HEK293T (cell line): Measurements from ENCODE around the gene ENTPD1.

Source experiments
- CTCF ChIA-PET: fragments of 350-600 bp; formaldehyde crosslinking; extraction: SDS; loops from one replicate; lab custom pipeline; 2021; ENCODE audit warnings: antibody characterized with exemption, inconsistent platforms; lab: Yijun Ruan, JAX
- POLR2A ChIA-PET: fragments of 350-600 bp; formaldehyde crosslinking; extraction: SDS; loops from one replicate; lab custom pipeline; 2020; ENCODE audit warnings: antibody characterized with exemption, inconsistent platforms; lab: Yijun Ruan, JAX
- DNase-seq: peaks from one replicate; pipeline ENCODE4 v3.0.0; 2012; ENCODE audit warnings: mixed read lengths; ENCODE audit errors: extremely low spot score
- ARNT ChIP-seq: fragments of 450-650 bp; IDR thresholded peaks from 2 replicates; pipeline ENCODE4 v1.6.1; 2017; ENCODE audit warnings: mild to moderate bottlenecking
- BHLHE40 ChIP-seq: fragments of 450-650 bp; IDR thresholded peaks from 2 replicates; pipeline ENCODE4 v1.6.1; 2016; ENCODE audit warnings: mild to moderate bottlenecking, moderate library complexity, borderline replicate concordance
- CTBP1 ChIP-seq: fragments of 450-650 bp; IDR thresholded peaks from 2 replicates; pipeline ENCODE4 v1.6.1; 2016; ENCODE audit warnings: borderline replicate concordance
- ELF4 ChIP-seq: fragments of 450-650 bp; IDR thresholded peaks from 2 replicates; pipeline ENCODE4 v1.6.1; 2017; ENCODE audit warnings: antibody characterized with exemption
- FOXA1 ChIP-seq: fragments of 450-650 bp; IDR thresholded peaks from 2 replicates; pipeline ENCODE4 v1.6.1; 2016; ENCODE audit warnings: mild to moderate bottlenecking
- FOXK2 ChIP-seq: fragments of 450-650 bp; IDR thresholded peaks from 2 replicates; pipeline ENCODE4 v1.6.1; 2016; ENCODE audit warnings: mild to moderate bottlenecking
- FOXM1 ChIP-seq: fragments of 450-650 bp; IDR thresholded peaks from 2 replicates; pipeline ENCODE4 v1.6.1; 2017; ENCODE audit warnings: mild to moderate bottlenecking, borderline replicate concordance
- HDGF ChIP-seq: fragments of 450-650 bp; IDR thresholded peaks from 2 replicates; pipeline ENCODE4 v1.6.1; 2017; ENCODE audit warnings: antibody characterized with exemption, borderline replicate concordance
- L3MBTL2 ChIP-seq: fragments of 450-650 bp; conservative IDR thresholded peaks from 2 replicates; pipeline ENCODE4 v1.6.1; 2016; ENCODE audit warnings: mild to moderate bottlenecking
- LEF1 ChIP-seq: fragments of 450-650 bp; IDR thresholded peaks from 2 replicates; pipeline ENCODE4 v1.6.1; 2017; ENCODE audit warnings: mild to moderate bottlenecking, borderline replicate concordance
- NFRKB ChIP-seq: fragments of 450-650 bp; IDR thresholded peaks from 2 replicates; pipeline ENCODE4 v1.6.1; 2016; ENCODE audit warnings: mild to moderate bottlenecking, moderate library complexity
- SP1 ChIP-seq: fragments of 450-650 bp; IDR thresholded peaks from 2 replicates; pipeline ENCODE4 v1.6.1; 2017
- SUZ12 ChIP-seq: fragments of 450-650 bp; IDR thresholded peaks from 2 replicates; pipeline ENCODE4 v1.6.1; 2016; ENCODE audit warnings: mild to moderate bottlenecking
- TARDBP ChIP-seq: fragments of 450-650 bp; IDR thresholded peaks from 2 replicates; pipeline ENCODE4 v1.6.1; 2016
- ZNF384 ChIP-seq: fragments of 450-650 bp; IDR thresholded peaks from 2 replicates; pipeline ENCODE4 v1.6.1; 2016
- TF ChIP-seq, protein P1 (sequence below): fragments of 450-650 bp; IDR thresholded peaks from 2 replicates; pipeline ENCODE4 v1.6.1; 2016

ENTPD1 gene

DNA sequence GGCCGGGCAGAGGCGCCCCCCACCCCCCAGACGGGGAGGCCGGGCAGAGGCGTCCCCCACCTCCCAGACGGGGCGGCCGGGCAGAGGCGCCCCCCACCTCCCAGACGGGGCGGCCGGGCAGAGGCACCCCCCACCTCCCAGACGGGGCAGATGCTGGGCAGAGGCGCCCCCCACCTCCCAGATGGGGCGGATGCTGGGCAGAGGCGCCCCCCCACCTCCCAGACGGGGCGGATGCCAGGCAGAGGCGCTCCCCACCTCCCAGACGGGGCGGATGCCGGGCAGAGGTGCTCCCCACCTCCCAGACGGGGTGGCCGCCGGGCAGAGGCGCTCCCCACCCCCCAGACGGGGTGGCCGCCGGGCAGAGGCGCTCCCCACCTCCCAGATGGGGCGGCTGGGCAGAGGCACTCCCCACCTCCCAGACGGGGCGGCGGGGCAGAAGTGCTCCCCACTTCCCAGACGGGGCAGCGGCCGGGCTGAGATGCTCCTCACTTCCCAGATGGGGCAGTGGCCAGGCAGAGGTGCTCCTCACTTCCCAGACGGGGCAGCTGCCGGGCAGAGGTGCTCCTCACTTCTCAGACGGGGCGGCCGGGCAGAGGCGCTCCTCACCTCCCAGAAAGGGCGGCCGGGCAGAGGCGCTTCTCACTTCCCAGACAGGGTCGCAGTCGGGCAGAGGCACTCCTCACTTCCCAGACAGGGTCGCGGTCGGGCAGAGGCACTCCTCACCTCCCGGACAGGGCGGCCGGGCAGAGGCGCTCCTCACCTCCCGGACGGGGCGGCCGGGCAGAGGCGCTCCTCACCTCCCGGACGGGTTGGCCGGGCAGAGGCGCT, 53.6 kb downstream of the ENTPD1 start:
- DNase-seq, result no peak
- ChIA-PET POLR2A (no interaction called here), CTCF (no interaction called here)
- no peak for TF ChIP-seq FOXA1
- TF ChIP-seq, protein P1, sequence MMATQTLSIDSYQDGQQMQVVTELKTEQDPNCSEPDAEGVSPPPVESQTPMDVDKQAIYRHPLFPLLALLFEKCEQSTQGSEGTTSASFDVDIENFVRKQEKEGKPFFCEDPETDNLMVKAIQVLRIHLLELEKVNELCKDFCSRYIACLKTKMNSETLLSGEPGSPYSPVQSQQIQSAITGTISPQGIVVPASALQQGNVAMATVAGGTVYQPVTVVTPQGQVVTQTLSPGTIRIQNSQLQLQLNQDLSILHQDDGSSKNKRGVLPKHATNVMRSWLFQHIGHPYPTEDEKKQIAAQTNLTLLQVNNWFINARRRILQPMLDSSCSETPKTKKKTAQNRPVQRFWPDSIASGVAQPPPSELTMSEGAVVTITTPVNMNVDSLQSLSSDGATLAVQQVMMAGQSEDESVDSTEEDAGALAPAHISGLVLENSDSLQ, result no peak
- no peak for TF ChIP-seq NFRKB
- no peak for TF ChIP-seq BHLHE40
- no peak for TF ChIP-seq ZNF384
- no peak for TF ChIP-seq FOXM1
- TF ChIP-seq ARNT, result no peak
- TF ChIP-seq CTBP1, result no peak
- no peak for TF ChIP-seq FOXK2
- no peak for TF ChIP-seq L3MBTL2
- no peak for TF ChIP-seq TARDBP
- TF ChIP-seq HDGF, result no peak
- TF ChIP-seq ELF4, result no peak

DNA sequence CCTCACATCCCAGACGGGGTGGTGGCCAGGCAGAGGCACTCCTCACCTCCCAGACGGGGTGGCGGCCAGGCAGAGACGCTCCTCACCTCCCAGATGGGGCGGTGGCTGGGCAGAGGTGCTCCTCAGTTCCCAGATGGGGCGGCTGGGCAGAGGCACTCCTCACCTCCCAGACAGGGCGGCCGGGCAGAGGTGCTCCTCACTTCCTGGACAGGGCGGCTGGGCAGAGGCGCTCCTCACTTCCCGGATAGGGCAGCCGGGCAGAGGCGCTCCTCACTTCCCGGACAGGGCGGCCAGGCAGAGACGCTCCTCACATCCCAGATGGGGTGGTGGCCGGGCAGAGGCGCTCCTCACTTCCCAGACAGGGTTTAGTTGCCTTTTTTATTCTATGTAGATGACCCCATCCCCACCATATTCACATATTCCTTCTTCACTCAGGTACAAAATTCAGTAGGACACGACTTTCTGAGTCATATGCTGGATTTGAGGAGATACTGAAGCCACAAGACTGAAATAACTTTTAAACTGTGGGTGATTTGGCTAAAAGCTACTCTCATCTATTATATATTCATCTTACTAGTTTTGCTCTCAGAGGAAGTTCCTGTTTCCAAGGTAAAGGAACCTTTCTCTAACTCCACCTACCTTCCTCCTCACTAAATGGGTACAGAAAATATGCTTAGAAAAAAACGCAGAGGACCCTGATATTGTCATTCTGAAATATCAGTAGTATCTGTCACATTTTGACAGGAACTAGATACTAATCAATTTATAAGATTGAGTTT, 54.4 kb downstream of the ENTPD1 start:
- no peak for DNase-seq
- POLR2A ChIA-PET, result interaction anchor here (0.6 kb wide), 1 partner anchor 10 kb away, joined by 5 read pairs; no protein-coding TSS in a partner anchor
- CTCF ChIA-PET, result no interaction called here
- TF ChIP-seq L3MBTL2 (no peak), LEF1 (no peak), CTBP1 (no peak), TARDBP (no peak), ARNT (no peak), ZNF384 (no peak), FOXM1 (no peak), FOXA1 (no peak), SP1 (no peak), ELF4 (no peak), FOXK2 (no peak), BHLHE40 (no peak), HDGF (no peak), SUZ12 (no peak)
- TF ChIP-seq, protein P1, result no peak

DNA sequence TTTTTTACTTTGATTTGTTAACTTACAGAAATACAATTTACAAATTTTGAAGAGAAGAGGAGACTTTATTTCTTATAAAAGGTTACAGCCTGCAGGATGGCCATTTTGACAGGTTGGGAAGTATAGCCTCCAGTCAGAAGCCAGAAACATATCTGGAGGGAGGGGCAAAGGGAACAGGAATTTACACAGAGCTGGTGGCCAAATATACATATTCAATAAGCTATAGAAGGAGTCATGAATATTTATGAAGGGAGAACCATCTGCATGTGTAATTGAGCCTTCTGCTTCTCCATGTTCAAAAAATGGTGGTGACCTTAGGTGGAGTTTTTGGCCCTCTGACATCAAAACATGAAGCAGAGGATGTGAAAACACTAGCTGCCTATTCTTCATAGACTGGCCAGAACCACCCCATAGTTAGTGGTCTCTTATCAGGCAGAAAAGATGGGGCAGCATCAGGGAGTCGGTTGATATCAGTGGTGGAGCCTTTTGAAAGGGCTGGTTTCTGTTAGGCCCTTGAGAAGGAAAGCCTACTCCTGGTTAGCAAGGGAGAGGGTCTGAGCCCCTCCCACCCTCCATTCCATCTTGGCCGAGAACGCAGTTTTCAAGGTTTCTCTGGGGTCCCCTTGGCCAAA, 57.2 kb downstream of the ENTPD1 start:
- no peak for DNase-seq
- ChIA-PET CTCF (no interaction called here), POLR2A (no interaction called here)
- no peak for TF ChIP-seq FOXA1
- no peak for TF ChIP-seq ZNF384
- no peak for TF ChIP-seq FOXK2
- no peak for TF ChIP-seq TARDBP
- no peak for TF ChIP-seq BHLHE40
- TF ChIP-seq CTBP1, result no peak
- TF ChIP-seq NFRKB, result no peak
- TF ChIP-seq SP1, result no peak
- TF ChIP-seq L3MBTL2, result no peak
- TF ChIP-seq, protein P1, result no peak
- TF ChIP-seq LEF1, result no peak
- no peak for TF ChIP-seq ELF4
- TF ChIP-seq HDGF, result no peak
- no peak for TF ChIP-seq ARNT
- no peak for TF ChIP-seq FOXM1
- TF ChIP-seq SUZ12, result no peak

DNA sequence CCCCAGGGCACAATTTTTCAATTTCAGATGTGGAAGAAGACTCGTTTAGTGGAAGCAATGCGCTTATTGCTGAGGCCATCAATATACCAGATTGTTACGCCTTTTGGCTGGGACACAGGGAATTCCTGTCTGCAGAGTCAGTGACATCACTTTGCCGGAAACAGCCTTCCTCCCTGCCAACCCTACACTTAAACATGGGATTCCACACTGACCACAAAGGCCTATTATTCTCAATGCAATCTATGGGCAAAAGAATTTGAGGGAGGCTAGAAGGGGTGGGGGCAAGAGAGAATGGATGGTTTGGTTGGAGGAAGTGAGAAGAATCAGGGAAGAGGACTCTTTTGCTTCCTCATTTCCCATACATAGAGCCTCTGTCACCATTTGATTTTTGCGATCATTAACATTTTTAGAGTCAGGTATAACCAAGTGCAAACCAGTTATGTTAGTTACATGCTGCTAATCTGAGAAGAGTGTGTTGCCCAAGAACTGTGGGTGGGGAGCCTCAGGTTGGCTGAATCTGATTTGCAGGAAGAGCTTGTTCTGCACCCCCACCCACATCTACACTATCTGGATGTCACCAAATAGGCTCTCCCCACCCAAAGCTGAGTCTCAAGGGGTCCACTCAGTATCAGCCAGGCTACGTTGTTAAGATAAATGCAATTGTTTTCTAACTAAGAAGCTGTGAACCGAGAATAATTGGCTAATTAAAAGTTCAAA, 58.2 kb downstream of the ENTPD1 start:
- no peak for DNase-seq
- no peak for TF ChIP-seq FOXK2
- TF ChIP-seq SUZ12, result no peak
- no peak for TF ChIP-seq ZNF384
- TF ChIP-seq, protein P1, result no peak
- no peak for TF ChIP-seq FOXA1
- POLR2A ChIA-PET, result no interaction called here
- CTCF ChIA-PET, result no interaction called here
